HUES6 (cell line): ENCODE measurements around the gene MINK1.

Source experiments
- H3K27ac ChIP-seq: 2 replicates; pipeline ENCODE4 v1.7.0; 2013; ENCODE audit warnings: low read depth, mild to moderate bottlenecking, low read length, inconsistent platforms
- H3K27me3 ChIP-seq: 2 replicates; pipeline ENCODE4 v1.6.1; 2013; ENCODE audit warnings: low read length; ENCODE audit not compliant: control insufficient read depth, insufficient read depth
- H3K36me3 ChIP-seq: 2 replicates; pipeline ENCODE4 v1.6.1; 2013; ENCODE audit warnings: low read length; ENCODE audit not compliant: control insufficient read depth, insufficient read depth
- H3K4me1 ChIP-seq: 2 replicates; pipeline ENCODE4 v1.6.1; 2013; ENCODE audit warnings: low read length; ENCODE audit not compliant: control insufficient read depth, insufficient read depth
- H3K4me3 ChIP-seq: 2 replicates; pipeline ENCODE4 v1.5.1; 2013; ENCODE audit warnings: low read depth, low read length
- H3K9ac ChIP-seq: one replicate; pipeline ENCODE4 v1.6.1; 2013; ENCODE audit warnings: mild to moderate bottlenecking, low read length
- H3K9me3 ChIP-seq: 2 replicates; pipeline ENCODE4 v1.6.1; 2013; ENCODE audit warnings: low read depth, low read length; ENCODE audit not compliant: control insufficient read depth, insufficient read depth

MINK1 gene

DNA sequence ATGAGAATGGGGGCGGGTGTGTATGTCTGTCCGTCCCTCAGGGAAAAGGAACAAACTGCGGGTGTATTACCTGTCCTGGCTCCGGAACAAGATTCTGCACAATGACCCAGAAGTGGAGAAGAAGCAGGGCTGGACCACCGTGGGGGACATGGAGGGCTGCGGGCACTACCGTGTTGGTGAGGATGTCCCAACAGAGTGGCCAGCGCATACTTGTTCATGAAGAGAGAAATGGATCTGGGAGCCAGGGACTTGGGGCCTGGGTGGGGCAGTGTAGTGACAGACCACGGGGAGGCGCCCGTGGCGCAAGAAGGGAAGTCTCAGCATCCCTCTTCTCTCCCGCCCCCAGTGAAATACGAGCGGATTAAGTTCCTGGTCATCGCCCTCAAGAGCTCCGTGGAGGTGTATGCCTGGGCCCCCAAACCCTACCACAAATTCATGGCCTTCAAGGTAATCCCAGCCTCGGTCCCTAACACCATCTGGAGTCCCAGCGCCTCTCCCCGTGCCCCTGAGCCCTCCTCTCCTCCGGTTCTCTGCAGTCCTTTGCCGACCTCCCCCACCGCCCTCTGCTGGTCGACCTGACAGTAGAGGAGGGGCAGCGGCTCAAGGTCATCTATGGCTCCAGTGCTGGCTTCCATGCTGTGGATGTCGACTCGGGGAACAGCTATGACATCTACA is 62.7 kb downstream of the MINK1 start:
- no peak overlapping the region for H3K4me3 ChIP-seq
- H3K27me3 ChIP-seq: peaks cover 3% of the 10 kb centered on the region; the same call in 1 of the 2 replicates
- H3K36me3 ChIP-seq: peaks cover 55% of the 10 kb centered on the region
- H3K9me3 ChIP-seq: no peaks in the 10 kb centered on the region
- 0 out of 2 replicates have a peak, but pooled peaks cover 3% of the 10 kb centered on the region for H3K4me1 ChIP-seq
- no peak overlapping the region for H3K9ac ChIP-seq
- no peak overlapping the region for H3K27ac ChIP-seq

DNA sequence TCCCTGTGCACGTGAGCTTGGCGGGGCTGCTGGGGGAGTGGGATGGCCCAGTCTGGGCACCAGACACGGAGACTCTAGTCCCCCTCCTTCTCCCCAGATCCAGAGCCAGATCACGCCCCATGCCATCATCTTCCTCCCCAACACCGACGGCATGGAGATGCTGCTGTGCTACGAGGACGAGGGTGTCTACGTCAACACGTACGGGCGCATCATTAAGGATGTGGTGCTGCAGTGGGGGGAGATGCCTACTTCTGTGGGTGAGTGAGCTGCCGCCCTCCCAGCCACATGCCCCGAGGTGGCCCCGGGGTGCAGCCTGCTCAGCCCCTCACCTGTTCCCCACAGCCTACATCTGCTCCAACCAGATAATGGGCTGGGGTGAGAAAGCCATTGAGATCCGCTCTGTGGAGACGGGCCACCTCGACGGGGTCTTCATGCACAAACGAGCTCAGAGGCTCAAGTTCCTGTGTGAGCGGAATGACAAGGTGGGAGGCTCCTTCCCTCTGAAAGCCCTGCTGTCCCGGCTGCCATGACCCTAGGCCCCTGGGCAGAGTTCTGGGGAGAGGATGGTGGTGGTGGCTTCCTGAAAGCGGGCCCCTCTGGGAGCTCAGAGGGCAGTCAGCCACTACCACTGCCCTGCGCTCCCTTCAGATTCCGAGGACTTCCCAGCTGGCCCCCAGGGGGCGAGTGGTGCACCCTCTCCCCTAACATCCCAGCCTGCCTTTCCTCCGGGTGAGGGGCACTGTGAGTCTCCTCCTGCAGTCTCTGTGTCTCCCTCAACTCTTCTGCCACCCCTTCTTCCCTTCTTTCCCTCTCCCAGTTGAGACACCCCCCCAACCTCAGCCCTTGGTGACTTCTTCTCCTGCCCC is 63.4 kb downstream of the MINK1 start:
- Histone ChIP-seq H3K4me1 (0 out of 2 replicates have a peak, but pooled peaks cover 8% of the 10 kb centered on the region), H3K36me3 (peaks cover 48% of the 10 kb centered on the region), H3K4me3 (no peak overlapping the region), H3K27me3 (peaks cover 3% of the 10 kb centered on the region; the same call in 1 of the 2 replicates), H3K9me3 (no peaks in the 10 kb centered on the region), H3K9ac (no peak overlapping the region), H3K27ac (no peak overlapping the region)

DNA sequence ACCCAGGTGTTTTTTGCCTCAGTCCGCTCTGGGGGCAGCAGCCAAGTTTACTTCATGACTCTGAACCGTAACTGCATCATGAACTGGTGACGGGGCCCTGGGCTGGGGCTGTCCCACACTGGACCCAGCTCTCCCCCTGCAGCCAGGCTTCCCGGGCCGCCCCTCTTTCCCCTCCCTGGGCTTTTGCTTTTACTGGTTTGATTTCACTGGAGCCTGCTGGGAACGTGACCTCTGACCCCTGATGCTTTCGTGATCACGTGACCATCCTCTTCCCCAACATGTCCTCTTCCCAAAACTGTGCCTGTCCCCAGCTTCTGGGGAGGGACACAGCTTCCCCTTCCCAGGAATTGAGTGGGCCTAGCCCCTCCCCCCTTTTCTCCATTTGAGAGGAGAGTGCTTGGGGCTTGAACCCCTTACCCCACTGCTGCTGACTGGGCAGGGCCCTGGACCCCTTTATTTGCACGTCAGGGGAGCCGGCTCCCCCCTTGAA is 64.1 kb downstream of the MINK1 start:
- Histone ChIP-seq H3K27me3 (peaks cover 3% of the 10 kb centered on the region; the same call in 1 of the 2 replicates), H3K36me3 (peaks cover 43% of the 10 kb centered on the region), H3K9me3 (no peaks in the 10 kb centered on the region), H3K4me1 (peaks cover 11% of the 10 kb centered on the region; the same call in 1 of the 2 replicates), H3K9ac (no peak overlapping the region), H3K27ac (no peak overlapping the region), H3K4me3 (no peak overlapping the region)

DNA sequence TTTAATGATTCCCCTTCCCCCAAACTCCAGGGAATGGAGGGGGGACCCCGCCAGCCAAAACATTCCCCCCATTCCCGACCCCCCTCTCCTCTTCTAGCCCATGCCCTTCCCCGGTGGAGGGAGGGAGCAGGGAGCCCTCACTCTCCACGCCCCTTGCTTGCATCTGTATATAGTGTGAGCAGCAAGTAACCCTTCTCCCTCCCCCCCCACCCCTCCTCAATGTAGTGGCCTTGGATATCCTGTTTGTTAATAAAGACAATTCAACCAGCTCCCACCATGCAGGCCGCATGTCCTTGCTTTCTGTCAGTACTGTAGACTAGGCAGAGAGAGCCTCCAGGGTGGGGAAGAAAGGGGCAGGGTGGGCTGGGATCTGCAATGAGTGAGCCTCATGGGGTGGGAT is 64.6 kb downstream of the MINK1 start:
- Histone ChIP-seq H3K27me3 (peaks cover 3% of the 10 kb centered on the region; the same call in 1 of the 2 replicates), H3K4me3 (no peak overlapping the region), H3K36me3 (peaks cover 40% of the 10 kb centered on the region), H3K4me1 (peaks cover 14% of the 10 kb centered on the region; the same call in 1 of the 2 replicates), H3K27ac (no peak overlapping the region), H3K9me3 (no peaks in the 10 kb centered on the region), H3K9ac (no peak overlapping the region)

DNA sequence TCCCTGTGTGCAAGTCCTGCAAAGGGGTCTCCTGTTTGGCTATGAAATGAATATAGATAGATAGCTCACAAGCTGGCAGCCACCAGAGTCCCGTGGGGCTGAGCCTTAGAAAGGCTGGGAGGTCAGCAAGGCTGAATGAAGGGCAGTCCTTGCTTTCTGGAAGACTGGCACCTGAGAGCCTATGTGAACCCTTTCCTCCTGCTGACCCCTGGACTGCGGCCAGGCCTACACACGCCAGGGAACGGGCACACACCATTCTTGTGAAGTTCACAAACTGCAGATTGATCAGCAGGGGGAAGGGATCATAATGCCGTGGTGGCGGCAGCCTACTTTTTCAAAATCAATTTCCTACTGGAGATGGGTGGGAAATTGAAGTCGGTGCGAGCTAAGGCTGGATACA is 65.2 kb downstream of the MINK1 start:
- peak overlapping the region; percentile 38 for H3K9ac ChIP-seq

DNA sequence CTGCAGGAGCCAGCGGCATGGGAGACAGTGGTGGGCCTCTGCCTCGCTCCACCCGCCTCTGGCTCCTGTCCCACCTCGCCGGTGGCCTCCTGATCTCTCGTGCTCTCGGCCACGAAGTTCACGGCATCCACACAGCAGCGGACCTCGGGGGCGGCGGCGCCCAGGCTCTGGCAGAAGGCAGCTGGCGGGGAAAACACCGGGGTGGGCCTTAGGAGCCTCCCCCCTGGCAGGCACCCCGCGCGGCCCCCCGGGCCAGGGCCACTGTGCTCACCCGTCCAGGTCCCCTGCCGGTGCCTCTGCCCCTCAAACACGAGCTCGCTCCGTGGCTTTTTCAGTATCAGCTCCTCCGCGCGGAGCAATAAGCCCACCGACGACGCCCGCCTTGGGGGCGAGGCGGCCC is 65.8 kb downstream of the MINK1 start:
- peak overlapping the region; percentile 38 for H3K9ac ChIP-seq
- H3K4me1 ChIP-seq: peaks cover 21% of the 10 kb centered on the region
- H3K27me3 ChIP-seq: peaks cover 3% of the 10 kb centered on the region; the same call in 1 of the 2 replicates
- H3K27ac ChIP-seq: no peak overlapping the region; the same call in 1 of the 2 replicates
- H3K9me3 ChIP-seq: no peaks in the 10 kb centered on the region
- H3K4me3 ChIP-seq: peak overlapping the region; percentile 56
- H3K36me3 ChIP-seq: peaks cover 28% of the 10 kb centered on the region

More for the DNA sequence above, 65.2 kb downstream of the MINK1 start:
- H3K4me3 ChIP-seq: peak overlapping the region; percentile 56
- H3K36me3 ChIP-seq: peaks cover 34% of the 10 kb centered on the region
- peaks cover 3% of the 10 kb centered on the region; the same call in 1 of the 2 replicates for H3K27me3 ChIP-seq
- no peaks in the 10 kb centered on the region for H3K9me3 ChIP-seq
- peaks cover 20% of the 10 kb centered on the region for H3K4me1 ChIP-seq
- no peak overlapping the region for H3K27ac ChIP-seq

DNA sequence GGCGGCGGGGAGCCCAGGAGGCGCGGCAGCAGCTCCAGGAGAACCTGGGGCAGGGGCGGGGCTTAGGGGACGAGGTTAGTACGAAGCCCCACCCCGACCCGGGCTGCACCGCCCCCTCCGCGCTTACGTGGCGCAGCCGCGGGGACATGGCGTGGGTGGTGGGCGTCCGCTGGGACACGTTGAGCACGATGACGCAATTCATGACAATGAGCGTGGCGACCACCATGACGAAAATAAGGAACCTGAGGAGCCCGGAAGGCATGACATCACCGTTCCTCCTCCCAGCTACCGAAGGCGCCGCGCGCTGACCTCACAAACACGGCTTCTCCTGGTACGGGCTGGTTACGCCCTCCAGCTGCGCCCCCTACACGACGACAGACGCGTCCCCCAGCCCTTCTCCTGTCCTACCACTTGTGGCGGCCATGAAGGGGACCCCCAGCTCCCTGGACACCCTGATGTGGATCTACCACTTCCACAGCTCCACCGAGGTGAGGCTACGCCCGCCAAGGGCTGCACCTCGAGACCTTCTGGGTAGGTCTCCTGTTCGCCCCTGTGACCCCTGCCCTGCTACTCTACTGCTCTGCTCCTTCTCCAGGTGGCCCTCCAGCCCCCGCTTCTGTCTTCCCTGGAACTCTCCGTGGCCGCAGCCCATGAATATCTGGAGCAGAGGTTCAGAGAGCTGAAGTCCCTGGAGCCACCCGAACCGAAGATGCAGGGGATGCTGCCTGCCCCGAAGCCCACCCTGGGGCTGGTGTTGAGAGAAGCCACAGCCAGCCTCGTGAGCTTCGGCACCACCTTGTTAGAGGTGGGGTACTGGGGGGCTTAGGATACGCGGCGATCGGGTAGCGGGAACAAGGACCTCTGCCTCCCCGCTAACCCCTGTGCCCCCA is 66.4 kb downstream of the MINK1 start, which contains the start of gene C17orf107:
C17orf107 (plus strand) TSS at position 196 of the 890 bp plus-strand sequence; CDS start at position 423, 227 bp downstream.
- Histone ChIP-seq H3K4me1 (peaks cover 21% of the 10 kb centered on the region), H3K27me3 (peaks cover 3% of the 10 kb centered on the region; the same call in 1 of the 2 replicates), H3K9ac (peak within 1 kb of the TSS; percentile 41), H3K4me3 (peak within 1 kb of the TSS; percentile 56), H3K27ac (no peak within 1 kb of the TSS; the same call in 1 of the 2 replicates), H3K36me3 (peaks cover 22% of the 10 kb centered on the region), H3K9me3 (no peaks in the 10 kb centered on the region)

DNA sequence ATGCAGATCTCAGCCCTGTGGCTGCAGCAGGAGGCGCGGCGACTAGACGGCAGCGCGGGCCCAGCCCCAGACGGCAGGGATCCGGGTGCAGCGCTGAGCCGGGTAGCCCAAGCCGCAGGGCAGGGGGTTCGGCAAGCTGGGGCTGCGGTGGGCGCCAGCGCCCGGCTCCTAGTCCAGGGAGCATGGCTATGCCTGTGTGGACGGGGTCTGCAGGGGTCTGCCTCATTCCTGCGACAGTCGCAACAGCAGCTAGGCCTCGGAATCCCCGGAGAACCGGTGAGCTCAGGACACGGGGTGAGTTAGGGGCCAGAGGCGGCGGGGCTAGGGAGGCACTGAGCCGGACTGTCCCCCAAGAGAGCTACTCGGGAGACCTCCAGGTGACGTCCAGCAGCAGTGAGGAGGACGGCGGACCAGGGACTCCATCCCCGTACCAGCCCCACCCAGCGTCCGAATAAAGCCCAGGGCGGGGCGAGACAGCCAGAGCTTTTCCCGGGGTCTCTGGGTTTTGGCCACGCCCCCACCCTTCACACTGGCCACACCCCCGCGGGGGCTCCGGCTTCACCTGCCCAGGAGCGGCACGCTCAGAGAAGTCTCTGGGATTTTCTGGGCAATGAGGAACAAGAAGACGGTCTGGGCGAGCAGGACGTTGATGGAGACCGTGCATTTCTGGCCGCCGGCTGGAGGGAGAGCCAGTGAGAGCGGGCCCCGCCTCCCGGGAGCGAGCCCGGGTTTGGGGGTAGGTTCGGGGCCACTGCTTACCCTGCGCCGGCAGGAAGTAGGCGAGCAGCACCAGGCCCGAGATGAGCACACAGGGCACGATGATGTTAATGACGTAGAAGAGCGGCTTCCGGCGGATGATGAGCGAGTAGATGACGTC is 67.3 kb downstream of the MINK1 start:
- Histone ChIP-seq H3K36me3 (peaks cover 13% of the 10 kb centered on the region), H3K9me3 (no peaks in the 10 kb centered on the region), H3K9ac (peak overlapping the region; percentile 41), H3K27me3 (peaks cover 3% of the 10 kb centered on the region; the same call in 1 of the 2 replicates), H3K4me1 (peaks cover 21% of the 10 kb centered on the region), H3K4me3 (peak overlapping the region; percentile 56), H3K27ac (no peak overlapping the region)

DNA sequence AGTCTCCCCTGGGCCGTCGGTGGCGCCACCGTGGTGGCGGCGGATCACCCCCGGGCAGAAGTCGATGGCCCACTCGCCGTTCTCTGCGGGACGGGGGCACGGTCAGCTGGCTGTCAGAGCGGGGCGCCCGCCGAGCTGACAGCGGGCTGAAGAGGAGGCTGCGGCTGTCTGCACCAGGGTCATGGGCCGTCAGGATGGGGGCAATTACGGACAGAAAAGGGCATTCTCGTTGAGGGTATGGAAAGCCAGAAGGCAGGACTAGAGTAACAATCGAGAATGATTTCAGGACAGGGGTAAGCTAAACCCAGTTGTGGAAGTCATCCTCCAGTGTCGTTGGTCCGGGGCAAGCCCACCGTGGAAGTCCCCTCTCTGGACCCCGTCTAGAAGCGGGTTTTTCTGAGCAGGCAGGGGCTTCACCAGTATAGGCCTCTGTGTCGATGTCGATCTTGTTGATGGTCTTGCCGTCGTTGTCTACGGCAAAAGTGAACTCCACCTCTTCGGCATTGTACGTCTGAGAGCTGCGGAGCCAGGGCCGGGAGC is 68.0 kb downstream of the MINK1 start:
- Histone ChIP-seq H3K27me3 (peaks cover 3% of the 10 kb centered on the region; the same call in 1 of the 2 replicates), H3K9ac (no peak overlapping the region), H3K9me3 (no peaks in the 10 kb centered on the region), H3K4me1 (peaks cover 21% of the 10 kb centered on the region), H3K4me3 (peak overlapping the region; percentile 56), H3K27ac (no peak overlapping the region), H3K36me3 (peaks cover 6% of the 10 kb centered on the region)
